HCT116 (cell line): ENCODE data around the gene RHOXF1. TPM values are rescaled to one million over a fixed set of nuclear protein-coding genes. Genes with fewer than 3 reads are reported as not detected.
"Not testable (repeated sequence)": the region's sequence is repeated elsewhere in the genome, so short reads cannot be mapped to it uniquely, and the experiment has no call there.

Experiments used
- ATAC-seq: fragments of 200-7000 bp; cut with Tn5 transposase; 2 replicates; pipeline ENCODE4 v1.9.1; 2020; ENCODE audit warnings: mild to moderate bottlenecking, moderate library complexity
- BruUV-seq: library from RNA; stranded (reverse); fragments of 400-500 nt; replicated peaks from 2 replicates; lab custom pipeline; 2021; lab: Mats Ljungman, UMichigan
- CTCF ChIA-PET: fragments of 300-600 bp; sonication (Branson Sonifier 250); formaldehyde crosslinking; loops from one replicate; lab custom pipeline; 2021; ENCODE audit warnings: antibody characterized with exemption; lab: Charles Lee
- POLR2A ChIA-PET: fragments of 300-600, 350-600 bp; sonication (Branson Sonifier 250); formaldehyde crosslinking; loops from one replicate; lab custom pipeline; 2021; ENCODE audit warnings: antibody characterized with exemption; lab: Charles Lee
- RAD21 ChIA-PET, 2 experiments: fragments of 300-600 bp; sonication (Branson Sonifier 250); formaldehyde crosslinking; loops; one replicate each; lab custom pipeline; 2023; ENCODE audit warnings: low total read pairs in 2 of 2; ENCODE audit not compliant: uncharacterized antibody in 2 of 2, unreplicated experiment in 2 of 2, low non-redundant PET in 1 of 2; lab: Charles Lee
- DNase-seq: peaks from one replicate; pipeline ENCODE4 v3.0.0-alpha.2; 2010; ENCODE audit warnings: low read depth, low spot score
- H2AFZ ChIP-seq: fragments of 200-600 bp; shearing (Covaris generic), sonication (generic); 2 replicates; pipeline ENCODE4 v1.6.1; 2017; ENCODE audit warnings: low read depth, mixed run types, mixed read lengths, antibody characterized with exemption, low read length; ENCODE audit not compliant: poor library complexity, severe bottlenecking
- H3K27ac ChIP-seq: 2 replicates; pipeline ENCODE4 v1.5.1; 2012; ENCODE audit warnings: low read depth, low read length
- H3K27me3 ChIP-seq: fragments of 200-600 bp; sonication (generic); 2 replicates; pipeline ENCODE4 v1.6.1; 2016; ENCODE audit warnings: mixed run types, low read length, mixed read lengths; ENCODE audit not compliant: insufficient read depth
- H3K36me3 ChIP-seq, 2 experiments: fragments of 200-500 bp in 1 of 2; fragments of 200-600 bp in 1 of 2; sonication (Bioruptor generic) in 1 of 2; sonication (generic) in 1 of 2; 2 replicates each; pipeline versions ENCODE4 v1.5.1 to v1.6.1; 2014 to 2016; ENCODE audit warnings: low read length in 2 of 2, inconsistent platforms in 1 of 2, mixed read lengths in 1 of 2, mixed run types in 1 of 2; ENCODE audit not compliant: insufficient read depth in 2 of 2, control insufficient read depth in 1 of 2
- H3K4me1 ChIP-seq, 2 experiments: fragments of 200-600 bp in 1 of 2; sonication (generic) in 1 of 2; 2 replicates each; pipeline versions ENCODE4 v1.5.1 to v1.6.1; 2012 to 2017; ENCODE audit warnings: low read length in 2 of 2, inconsistent platforms in 1 of 2, mild to moderate bottlenecking in 1 of 2, mixed read lengths in 1 of 2, mixed run types in 1 of 2, moderate library complexity in 1 of 2; ENCODE audit not compliant: insufficient read depth in 2 of 2, control insufficient read depth in 1 of 2
- H3K4me2 ChIP-seq: fragments of 200-600 bp; sonication (generic); 2 replicates; pipeline ENCODE4 v1.6.1; 2017; ENCODE audit warnings: mixed run types, low read length, mixed read lengths
- H3K4me3 ChIP-seq, 2 experiments: fragments of 200-600 bp in 1 of 2; sonication (generic) in 1 of 2; replicated peaks in 1 of 2; 2 replicates each; pipeline ENCODE4 v1.5.1; 2011 to 2016; ENCODE audit warnings: low read length in 2 of 2, control low read depth in 1 of 2, low read depth in 1 of 2, mild to moderate bottlenecking in 1 of 2, mixed read lengths in 1 of 2, mixed run types in 1 of 2
- H3K79me2 ChIP-seq: fragments of 200-600 bp; sonication (generic); 2 replicates; pipeline ENCODE4 v1.6.1; 2017; ENCODE audit warnings: mild to moderate bottlenecking, mixed run types, low read length, moderate library complexity, mixed read lengths; ENCODE audit not compliant: insufficient read depth
- H3K9ac ChIP-seq: fragments of 200-600 bp; sonication (generic); 2 replicates; pipeline ENCODE4 v1.6.1; 2016; ENCODE audit warnings: low read length, mixed read lengths
- H3K9me2 ChIP-seq: fragments of 200-600 bp; sonication (generic), shearing (Covaris generic); 2 replicates; pipeline ENCODE4 v1.6.1; 2017; ENCODE audit warnings: mixed run types, mild to moderate bottlenecking, moderate library complexity; ENCODE audit not compliant: insufficient read depth
- H3K9me3 ChIP-seq, 2 experiments: fragments of 200-500 bp in 1 of 2; fragments of 200-600 bp in 1 of 2; sonication (Bioruptor generic) in 1 of 2; sonication (generic) in 1 of 2; 2 replicates each; pipeline ENCODE4 v1.6.1; 2014 to 2017; ENCODE audit warnings: low read length in 2 of 2, mixed read lengths in 2 of 2, inconsistent platforms in 1 of 2, low read depth in 1 of 2, mild to moderate bottlenecking in 1 of 2, mixed run types in 1 of 2, moderate library complexity in 1 of 2; ENCODE audit not compliant: control insufficient read depth in 1 of 2, insufficient read depth in 1 of 2
- H4K20me1 ChIP-seq: fragments of 200-600 bp; sonication (generic), shearing (Covaris generic); 2 replicates; pipeline ENCODE4 v1.6.1; 2017; ENCODE audit warnings: mixed run types, mild to moderate bottlenecking, moderate library complexity; ENCODE audit not compliant: insufficient read depth
- YY1 ChIP-seq: IDR thresholded peaks from 2 replicates; pipeline ENCODE4 v1.6.1; 2011; ENCODE audit warnings: low read length, low read depth, moderate library complexity, mild to moderate bottlenecking; ENCODE audit not compliant: insufficient replicate concordance; ENCODE audit errors: extremely low read depth
- intact Hi-C: fragments of 100-400 bp; cut with micrococcal nuclease; formaldehyde crosslinking; loops from 2 replicates; pipeline ENCODE4 v1.10.0; 2022
- total RNA-seq: library from RNA; stranded (reverse); gene quantifications from one replicate; pipeline ENCODE4 v1.2.1, GENCODE V29; 2021; ENCODE audit not compliant: unreplicated experiment
- TF ChIP-seq, protein P1 (sequence below): IDR thresholded peaks from 2 replicates; pipeline ENCODE4 v1.6.1; 2012; ENCODE audit warnings: low read depth

Gene RHOXF1
- total RNA-seq, 1 experiment from 2014 or later: 0.52 TPM

DNA sequence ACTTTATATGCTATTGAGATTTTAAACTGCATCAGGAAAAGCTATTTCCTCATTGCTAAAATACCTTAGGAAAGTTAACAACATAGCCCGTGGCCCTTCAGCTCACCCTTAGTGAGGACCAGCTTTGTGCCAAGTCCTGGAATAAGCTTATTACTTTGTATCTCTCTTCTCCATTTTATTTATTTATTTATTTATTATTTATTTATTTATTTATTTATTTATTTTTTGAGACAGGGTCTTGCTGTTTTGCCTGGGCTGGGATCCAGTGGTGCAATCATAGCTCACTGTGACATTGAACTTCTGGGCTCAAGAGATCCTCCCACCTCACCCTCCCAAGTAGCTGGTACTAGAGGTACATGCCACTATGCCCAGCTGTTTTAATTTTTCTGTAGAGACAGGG lies 6.3 kb downstream of the RHOXF1 start (continued):
- TF ChIP-seq, protein P1, sequence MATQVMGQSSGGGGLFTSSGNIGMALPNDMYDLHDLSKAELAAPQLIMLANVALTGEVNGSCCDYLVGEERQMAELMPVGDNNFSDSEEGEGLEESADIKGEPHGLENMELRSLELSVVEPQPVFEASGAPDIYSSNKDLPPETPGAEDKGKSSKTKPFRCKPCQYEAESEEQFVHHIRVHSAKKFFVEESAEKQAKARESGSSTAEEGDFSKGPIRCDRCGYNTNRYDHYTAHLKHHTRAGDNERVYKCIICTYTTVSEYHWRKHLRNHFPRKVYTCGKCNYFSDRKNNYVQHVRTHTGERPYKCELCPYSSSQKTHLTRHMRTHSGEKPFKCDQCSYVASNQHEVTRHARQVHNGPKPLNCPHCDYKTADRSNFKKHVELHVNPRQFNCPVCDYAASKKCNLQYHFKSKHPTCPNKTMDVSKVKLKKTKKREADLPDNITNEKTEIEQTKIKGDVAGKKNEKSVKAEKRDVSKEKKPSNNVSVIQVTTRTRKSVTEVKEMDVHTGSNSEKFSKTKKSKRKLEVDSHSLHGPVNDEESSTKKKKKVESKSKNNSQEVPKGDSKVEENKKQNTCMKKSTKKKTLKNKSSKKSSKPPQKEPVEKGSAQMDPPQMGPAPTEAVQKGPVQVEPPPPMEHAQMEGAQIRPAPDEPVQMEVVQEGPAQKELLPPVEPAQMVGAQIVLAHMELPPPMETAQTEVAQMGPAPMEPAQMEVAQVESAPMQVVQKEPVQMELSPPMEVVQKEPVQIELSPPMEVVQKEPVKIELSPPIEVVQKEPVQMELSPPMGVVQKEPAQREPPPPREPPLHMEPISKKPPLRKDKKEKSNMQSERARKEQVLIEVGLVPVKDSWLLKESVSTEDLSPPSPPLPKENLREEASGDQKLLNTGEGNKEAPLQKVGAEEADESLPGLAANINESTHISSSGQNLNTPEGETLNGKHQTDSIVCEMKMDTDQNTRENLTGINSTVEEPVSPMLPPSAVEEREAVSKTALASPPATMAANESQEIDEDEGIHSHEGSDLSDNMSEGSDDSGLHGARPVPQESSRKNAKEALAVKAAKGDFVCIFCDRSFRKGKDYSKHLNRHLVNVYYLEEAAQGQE: no peak
- TF ChIP-seq YY1: no peak

DNA sequence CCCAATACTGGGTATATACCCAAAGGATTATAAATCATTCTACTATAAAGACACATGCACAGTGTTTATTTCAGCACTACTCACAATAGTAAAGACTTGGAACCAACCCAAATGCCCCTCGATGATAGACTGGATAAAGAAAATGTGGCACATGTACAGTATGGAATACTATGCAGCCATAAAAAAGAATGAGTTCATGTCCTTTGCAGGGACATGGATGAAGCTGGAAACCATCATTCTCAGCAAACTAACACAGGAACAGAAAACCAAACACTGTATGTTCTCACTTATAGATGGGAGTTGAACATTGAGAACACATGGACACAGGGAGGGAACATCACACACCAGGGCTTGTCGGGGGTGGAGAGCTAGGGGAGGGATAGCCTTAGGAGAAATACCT lies 11.0 kb downstream of the RHOXF1 start:
- H3K4me3 ChIP-seq, H3K4me1 ChIP-seq, ATAC-seq, H3K36me3 ChIP-seq, POLR2A ChIA-PET, DNase-seq, intact Hi-C loops, H3K27me3 ChIP-seq, H2AFZ ChIP-seq, H3K9ac ChIP-seq, H3K27ac ChIP-seq, H4K20me1 ChIP-seq, BruUV-seq, H3K4me2 ChIP-seq, CTCF ChIA-PET, H3K9me2 ChIP-seq, H3K9me3 ChIP-seq, H3K79me2 ChIP-seq, RAD21 ChIA-PET: not testable (repeated sequence)

GRCh38 chrX:120101057-120101456 lies 14.7 kb downstream of the RHOXF1 start:
- ATAC-seq: not testable (repeated sequence)

More at GRCh38 chrX:120101057-120101456, 14.7 kb downstream of the RHOXF1 start:
- intact Hi-C loops, DNase-seq, RAD21 ChIA-PET, H3K9ac ChIP-seq, H3K27me3 ChIP-seq, H3K9me3 ChIP-seq, POLR2A ChIA-PET, H2AFZ ChIP-seq, H3K9me2 ChIP-seq, H4K20me1 ChIP-seq, BruUV-seq, H3K79me2 ChIP-seq, CTCF ChIA-PET, H3K27ac ChIP-seq, H3K36me3 ChIP-seq, H3K4me1 ChIP-seq, H3K4me3 ChIP-seq, H3K4me2 ChIP-seq: not testable (repeated sequence)
